Measurements from ENCODE around the gene CRB3.

- TF ChIP-seq ZNF3 (CRISPR knock-in tag; IDR thresholded peaks at IDR 0.05) (no peak), CTCF (IDR thresholded peaks at IDR 0.05 in 2 of 3, conservative IDR thresholded peaks at IDR 0.05 in 1 of 3; ENCODE audit: insufficient read depth in 2 of 3, low read depth in 1 of 3, low read length in 3 of 3) (no peak), RFX5 (IDR thresholded peaks at IDR 0.05; ENCODE audit: low read depth, low read length) (no peak), SIX5 (IDR thresholded peaks at IDR 0.05; ENCODE audit: borderline replicate concordance in 1 of 2, insufficient read depth in 1 of 2, low read depth in 1 of 2, low read length in 2 of 2) (no peak), TCF15 (CRISPR knock-in tag; IDR thresholded peaks at IDR 0.05) (no peak), POLR2H (tag; IDR thresholded peaks at IDR 0.05; ENCODE audit: low read depth) (no peak), BCL6 (CRISPR knock-in tag; IDR thresholded peaks at IDR 0.05) (no peak), MTA1 (IDR thresholded peaks at IDR 0.05; ENCODE audit: borderline replicate concordance) (no peak), ZBTB5 (IDR thresholded peaks at IDR 0.05) (no peak), MLX (CRISPR knock-in tag; conservative IDR thresholded peaks at IDR 0.05) (no peak)
Observed at GRCh38 chr19:6451583-6452222, 12.4 kb upstream of the CRB3 start.

Measured in K562 (cell line).